IPS-NIHi7 (cell line): ENCODE data around the gene IL22RA1.

Experiments used
- DNase-seq: peaks from one replicate; pipeline ENCODE4 v3.0.0; 2012; ENCODE audit warnings: mixed read lengths; ENCODE audit errors: extremely low spot score

IL22RA1 gene

DNA sequence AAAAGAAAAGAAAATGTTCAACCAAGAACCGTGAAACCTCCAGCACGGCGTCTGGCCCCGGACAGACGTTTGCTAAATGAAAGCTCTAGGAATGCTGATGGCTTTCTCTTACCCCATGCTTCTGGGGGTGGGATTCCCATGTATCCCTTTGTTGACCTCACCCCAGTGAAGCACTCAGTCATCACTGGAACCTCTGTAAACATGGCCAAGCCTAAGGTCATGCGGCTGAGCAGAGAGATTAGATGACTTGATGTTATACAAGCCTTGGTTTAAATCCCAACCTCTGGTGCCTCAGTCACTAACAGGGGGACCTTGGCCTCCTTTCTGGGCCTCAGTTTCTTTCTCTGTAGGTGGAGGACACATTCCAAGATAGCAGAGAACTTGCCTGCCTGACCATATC lies 28.2 kb downstream of the IL22RA1 start:
- DNase-seq, result no peak

DNA sequence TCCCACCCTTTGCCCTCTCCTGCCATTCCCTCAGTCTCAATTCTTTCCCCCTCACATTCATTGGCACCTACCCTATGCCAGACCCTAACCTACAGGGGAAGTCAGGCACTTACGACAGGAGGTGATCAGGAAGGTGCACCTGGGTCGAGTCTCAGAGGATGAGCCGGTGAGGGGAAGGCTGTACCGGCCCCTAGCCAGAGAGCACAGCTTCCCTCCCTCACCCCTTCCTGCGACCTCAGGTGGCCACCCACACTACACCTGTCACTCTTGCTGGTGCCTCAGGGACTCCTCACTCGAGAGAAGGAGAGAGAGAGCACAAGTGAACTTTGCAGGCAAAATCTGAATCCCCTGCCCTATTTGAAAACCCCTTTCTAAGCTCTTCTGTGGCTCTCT lies 29.3 kb downstream of the IL22RA1 start:
- DNase-seq, result no peak

DNA sequence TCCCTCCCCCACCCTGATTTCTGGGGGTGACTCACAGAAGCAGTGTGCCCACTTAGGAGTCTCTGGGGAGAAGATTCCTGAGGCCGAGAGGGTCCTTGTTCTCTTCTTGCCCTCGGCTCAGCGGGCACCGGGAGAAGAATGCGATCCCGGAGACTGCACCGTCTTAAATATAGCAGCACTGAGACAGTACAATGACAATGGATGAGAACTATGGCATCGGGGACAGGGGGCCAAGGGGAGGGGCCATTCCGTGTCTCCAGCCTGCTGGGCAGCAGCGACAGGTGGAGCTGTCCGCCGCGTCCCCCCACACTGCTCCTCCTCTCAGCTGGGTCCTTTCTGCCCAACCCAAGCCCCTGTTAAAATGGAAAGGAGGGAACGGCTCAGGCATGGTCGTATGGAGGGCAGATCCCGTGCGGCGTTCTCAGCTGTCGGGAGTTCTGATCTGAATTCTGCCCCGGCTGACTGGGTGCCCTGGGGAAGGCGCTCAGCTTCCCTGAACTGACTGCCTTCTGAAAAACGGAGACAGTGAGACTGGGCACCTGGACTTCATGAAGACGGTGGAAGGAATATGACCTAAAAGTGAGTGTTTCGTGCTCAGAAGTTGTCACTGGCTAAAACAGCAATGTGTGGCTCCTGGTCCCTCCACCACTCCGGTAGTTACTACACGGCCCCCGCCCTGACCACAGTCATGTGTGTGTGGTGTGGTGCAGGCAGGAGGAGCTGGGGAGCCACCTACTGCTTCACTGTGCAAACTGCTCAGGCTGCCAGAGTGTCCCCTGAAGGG lies 30.8 kb downstream of the IL22RA1 start, which contains the start of gene MYOM3:
MYOM3 (minus strand) TSS at position 140 of the 784 bp plus-strand sequence. CDS start 3,499 bp downstream, outside the sequence.
- DNase-seq, result peak; percentile 76

DNA sequence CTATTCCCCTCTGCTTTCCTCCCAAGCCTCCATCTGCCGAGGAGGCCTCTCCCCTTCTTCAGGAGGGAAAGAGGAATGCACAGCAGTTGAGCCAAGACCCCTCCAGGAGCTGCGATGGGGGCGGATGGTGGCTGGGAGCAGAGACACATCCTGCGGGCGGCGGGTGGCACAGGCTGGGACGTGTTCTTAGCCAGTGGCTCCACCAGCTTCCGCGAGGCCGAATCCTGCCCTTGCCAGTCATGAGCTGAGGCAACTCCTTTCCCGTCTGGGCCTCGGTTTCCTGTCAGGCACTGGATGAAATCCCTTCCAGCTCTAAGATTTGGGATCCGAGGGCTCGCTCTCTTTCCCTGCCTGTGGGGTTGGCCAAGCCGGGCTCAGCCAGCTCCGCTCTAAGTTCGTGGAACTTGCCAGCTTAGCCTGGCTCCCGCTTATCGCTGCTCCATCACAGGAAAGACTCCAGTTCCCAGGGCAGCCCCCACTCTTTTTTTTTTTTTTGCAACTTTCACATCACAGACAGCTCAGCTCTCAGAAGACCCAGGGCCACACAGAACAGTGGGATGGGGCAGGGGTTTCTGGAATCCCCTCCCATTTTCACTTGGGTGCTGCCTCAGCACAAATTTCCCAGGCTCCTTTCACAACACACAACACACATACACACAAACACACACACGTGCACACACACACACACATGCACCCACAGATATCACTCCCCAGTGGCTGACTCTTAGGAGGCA lies 31.5 kb downstream of the IL22RA1 start:
- DNase-seq, result no peak

DNA sequence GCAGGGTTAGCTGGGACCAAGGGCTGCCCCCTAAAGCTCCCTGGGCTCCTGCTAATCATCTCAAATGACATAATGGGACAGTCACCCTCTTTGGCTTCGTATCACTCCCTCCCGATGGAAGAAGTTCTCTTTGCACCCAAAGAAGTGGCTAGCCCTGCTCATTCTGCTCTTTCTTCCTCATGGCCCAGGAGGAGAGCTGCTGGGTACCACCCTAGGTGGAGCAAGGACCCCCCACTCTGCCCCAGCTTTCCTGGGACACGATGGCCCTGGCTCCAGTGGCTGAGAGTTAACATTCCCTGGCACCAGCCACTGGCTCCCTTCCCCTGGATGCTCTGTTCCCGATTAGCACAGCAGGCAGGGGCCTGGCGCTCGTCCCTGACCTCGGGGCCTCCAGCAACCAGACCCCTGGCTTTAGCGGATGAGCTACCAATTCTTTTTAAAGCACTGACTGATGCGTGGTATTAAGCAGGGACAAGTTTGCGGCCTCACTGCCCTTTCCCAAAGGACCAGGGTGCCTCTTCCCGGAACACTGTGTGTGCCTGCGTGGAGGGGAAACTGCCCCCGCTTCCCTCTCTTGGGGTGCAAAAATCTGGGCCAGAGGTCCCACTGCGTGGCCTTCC lies 32.2 kb downstream of the IL22RA1 start:
- DNase-seq, result no peak

DNA sequence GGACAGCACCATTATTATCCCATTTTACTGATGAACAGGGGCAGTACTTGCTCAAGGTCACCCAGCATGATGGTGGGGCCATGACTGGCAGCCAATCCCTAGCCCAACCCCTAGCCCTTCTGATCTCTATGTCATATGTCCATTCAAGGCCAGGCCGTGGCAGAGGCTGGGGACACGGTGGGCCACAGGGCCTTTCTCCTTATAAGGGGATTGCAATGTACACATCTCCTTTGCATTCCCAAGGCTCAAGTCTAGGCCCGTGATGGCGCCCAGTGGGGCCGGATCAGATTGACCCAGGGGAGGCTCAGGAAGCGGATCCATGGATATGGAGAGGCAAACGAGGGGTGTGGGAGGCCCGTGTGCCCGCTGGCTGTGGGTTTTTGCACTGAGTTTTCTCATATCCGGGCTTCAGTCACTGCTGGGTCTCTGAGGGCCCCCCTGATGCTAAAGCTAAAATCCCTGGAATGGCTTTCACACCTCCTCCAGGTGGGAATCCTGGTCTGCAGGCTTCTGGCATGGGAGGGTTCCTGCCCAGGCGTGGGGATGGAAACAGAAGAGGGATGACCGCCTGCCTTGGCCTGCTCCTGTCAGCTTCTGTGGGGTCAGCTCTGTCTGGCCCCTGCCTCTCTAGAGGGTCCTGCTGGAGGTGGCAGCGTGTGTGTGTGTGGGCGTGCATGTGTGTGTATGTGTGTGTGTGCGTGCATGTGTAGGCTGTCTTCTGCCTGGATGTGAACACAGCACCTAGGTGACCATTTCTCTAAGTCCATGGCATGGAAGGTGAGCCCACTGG lies 33.1 kb downstream of the IL22RA1 start:
- no peak for DNase-seq

DNA sequence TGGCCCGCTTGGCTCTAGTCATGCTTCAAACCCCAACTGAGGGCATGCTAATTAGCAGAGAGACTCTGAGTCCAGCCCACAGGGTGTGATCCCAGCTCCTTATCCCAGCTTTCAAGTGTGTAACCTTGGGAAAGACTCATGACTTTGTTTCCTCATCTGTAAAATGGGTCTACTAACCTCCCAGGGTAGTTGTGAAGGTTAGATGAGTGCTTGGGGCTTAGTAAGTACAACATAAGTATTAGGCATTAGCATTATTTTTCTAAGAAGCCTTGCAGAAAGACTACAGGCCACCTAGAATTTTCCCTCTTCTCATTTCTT lies 33.8 kb downstream of the IL22RA1 start:
- no peak for DNase-seq

DNA sequence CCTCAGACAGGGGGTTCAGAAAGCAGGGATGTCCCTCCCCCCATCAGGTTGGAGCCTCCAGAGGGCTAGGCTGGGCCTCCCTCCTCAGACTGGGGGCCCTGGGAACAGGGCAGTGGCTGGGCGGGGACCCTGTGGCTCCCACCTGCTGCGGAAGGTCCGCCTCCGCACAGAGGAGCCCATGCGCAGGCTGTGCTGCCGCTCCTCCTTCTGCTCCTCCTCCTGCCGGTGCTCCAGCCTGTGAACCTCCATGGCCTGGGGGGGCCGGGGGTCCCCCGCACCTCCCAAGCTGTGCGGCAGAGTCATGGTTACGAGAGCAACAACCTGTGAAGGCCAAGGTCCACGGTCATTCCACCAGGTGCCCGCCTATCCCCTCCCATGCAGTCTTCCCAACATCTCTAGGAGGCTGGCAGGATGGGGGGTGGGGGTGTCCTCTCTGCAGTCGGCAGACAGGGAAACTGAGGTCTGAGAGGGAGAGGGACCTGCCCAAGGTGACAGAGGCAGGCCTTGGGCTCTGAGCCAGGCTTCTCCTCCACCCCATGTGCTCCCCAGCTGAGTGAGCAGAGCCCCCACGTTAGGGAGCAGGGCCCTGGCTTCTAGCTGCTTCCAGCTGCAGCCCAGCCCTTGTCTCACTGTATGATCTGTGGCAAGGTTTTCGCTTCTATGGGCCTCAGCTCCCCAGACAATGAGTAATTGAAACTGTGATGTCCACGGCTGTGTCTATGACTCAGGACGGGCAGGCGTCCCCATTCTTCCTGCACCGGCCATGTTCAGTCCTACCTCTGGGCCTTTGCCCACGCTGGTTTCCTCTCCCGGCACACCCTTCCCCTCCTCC lies 34.4 kb downstream of the IL22RA1 start:
- no peak for DNase-seq

DNA sequence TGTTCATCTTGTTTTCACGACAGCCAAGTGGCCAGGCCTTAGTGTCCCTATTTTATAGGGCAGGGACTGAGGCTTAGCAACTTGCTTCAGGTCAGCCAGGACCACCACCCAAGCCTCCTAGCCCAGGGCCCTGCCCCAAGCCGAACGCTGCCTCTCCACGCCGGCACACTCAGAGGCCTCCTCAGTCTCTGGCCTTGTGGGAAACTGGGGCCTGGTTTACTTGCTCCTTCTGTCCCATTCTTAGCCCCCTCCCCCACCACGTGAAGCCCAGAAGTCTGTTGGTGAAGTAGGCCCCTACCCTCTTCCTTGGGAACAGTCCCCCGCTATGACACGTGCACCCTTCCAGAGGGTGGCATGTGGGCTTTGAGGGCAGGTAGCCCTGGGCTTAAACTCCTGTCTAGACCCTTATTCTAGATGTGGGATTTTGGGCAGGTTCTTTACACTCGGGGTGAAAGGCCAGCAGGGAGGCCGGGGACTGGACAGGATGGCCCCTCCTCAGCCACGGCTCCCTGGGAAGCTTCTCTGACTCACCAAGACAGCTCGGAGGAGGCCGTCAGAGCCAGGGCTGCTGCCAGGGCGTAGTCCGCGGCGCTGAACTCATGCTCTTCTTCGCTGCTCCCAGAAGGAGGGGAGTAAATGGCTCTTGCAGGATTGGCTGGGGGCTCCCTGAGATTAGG lies 35.3 kb downstream of the IL22RA1 start:
- DNase-seq, result peak; percentile 40

DNA sequence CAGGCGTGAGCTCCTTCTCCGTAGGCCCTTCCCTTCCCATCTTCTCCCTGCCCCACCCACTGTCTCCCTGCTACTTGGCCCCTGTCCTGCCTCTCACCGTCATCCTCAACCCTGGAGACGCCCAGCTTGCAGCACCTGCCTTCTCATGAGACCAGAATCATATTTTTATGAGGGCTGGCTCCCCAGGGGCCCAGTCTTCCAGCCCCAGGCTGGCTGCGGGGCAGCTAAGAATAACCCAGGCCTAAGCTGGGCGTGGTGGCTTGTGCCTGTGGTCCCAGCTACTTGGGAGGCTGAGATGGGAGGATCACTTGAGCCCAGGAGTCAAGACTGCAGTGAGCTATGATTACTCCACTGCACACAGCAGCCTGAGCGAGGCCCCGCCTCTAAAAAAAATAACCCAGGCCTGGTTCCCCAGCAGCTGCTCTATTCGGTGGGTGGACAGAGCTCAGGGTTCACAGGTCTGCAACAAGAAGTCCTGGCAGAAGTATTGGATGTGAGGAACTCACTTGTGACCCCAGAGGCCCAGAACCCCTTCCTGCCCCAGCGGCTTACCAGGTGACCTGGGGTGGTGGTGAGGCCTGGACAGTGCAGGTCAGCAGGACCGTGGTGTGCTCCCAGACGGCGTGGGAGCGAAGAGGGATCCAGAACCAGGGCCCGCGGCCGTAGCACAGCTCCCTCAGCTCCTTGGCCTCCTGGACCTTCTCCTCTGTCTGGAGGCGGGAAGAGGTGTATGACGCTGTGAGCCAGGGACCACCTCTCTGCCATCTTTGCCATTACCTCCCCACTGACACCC lies 37.4 kb downstream of the IL22RA1 start:
- DNase-seq, result no peak

DNA sequence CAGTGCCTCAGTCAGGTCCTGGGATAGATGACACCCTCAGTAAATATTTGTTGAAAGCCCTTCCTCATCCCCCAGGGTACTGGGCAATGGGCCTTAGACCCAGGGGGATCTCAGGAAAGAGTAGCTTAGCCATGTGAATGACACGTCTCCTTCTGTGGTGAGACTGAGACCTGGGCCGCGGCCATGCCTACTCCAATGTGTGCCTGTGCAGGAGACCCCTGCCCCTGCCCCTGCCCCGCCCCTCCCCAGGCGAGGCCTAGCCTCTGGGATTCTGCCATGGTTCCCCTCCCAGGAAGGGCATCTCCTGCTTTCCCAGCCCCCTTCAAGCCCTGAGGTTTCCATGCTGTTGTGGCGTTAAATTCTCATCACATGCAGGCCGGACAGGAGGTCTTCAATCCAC lies 38.1 kb downstream of the IL22RA1 start:
- no peak for DNase-seq

DNA sequence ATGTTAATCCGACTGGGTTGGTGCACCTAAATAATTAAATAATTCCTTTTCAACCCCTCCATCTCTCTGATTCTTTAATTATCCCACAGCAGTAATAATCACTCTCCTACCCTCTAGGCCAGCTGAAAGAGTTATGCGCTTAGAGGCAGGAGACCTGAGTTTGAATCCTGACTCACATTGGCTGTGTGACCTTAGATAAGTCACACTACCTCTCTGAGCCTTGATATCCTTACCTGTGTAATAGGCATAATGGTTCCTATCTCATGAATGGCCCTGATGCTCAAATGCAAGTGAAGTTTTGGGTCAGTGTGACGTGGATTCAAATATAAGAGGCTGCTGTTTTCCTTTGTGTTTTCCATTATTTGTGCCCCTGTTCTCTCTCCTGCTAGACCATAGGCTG lies 39.1 kb downstream of the IL22RA1 start:
- no peak for DNase-seq

DNA sequence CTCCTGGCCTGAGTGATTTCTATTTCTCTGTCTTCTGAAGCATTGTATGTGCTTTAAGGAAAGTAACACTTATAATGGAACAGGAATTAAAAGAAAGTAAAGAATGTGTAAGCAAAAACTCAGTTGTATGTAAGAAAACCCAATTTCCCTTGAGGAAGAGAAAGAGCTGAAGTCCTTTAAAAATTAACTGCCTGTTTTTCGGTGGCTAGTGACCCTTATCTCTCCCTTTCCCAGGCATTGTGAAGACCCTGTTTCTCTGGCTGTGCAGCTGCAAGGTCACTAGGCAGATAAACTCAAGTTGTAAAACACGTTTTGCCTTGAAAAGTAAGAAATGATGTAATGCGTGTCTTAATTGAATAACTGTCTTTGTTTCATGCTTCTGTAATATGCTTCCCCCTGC lies 39.5 kb downstream of the IL22RA1 start:
- no peak for DNase-seq

DNA sequence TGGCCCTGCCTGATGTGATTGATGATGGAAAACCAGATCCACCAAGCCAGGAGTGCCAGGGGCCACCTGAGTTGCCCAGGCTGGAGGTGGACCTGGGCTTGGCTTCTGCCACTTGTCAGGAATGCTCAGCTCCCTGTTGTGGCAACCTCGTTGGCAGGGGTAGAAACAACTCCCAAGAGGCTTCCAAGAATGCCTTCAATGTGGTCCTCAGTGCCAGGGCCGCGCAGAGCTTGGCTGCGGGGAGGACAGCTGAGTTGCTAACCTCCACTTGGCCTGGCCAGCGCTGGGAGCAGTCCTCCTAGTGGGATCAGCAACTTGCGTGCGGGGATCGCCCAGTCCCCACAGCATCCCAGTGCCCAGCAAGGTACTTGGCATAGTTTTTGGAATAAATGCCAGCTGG lies 40.0 kb downstream of the IL22RA1 start:
- no peak for DNase-seq

DNA sequence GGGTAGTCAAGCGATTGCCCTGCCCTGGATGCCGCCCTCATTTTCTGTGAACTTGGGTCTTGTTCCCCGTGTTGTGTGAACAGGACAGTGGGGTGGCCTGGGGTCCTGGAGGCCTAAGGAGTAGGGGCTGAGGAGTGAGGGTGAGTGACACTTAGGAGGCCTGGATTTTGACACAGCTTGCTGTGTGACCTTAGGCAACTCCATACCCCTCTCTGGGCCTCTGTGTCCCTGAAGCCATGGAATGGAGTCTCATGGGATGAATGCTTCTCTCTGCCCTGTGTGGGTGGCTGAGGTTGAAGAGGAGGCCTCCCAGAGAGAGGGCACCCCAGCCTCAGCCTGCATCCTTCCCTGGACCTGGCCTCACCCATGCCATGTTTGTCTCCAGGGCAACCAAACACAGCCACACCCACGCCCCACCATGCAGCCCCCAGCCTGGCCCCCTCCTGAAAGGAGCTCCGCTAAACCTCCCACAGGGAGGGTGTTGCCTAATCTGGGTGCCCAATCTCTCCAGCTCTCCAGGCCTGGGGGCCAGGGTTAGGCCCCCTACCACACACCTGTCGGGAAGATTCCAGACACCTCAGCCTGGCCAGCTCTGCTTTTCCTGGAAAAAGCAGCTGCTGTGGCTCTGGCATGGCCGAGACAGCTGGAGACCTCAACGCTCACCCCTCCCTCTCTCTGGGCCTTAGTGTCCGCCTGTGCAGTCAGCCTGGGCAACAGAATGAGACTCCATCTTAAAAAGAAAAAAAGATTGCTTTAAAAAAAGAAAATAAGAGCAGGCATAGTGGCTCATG lies 40.9 kb downstream of the IL22RA1 start:
- DNase-seq, result no peak

DNA sequence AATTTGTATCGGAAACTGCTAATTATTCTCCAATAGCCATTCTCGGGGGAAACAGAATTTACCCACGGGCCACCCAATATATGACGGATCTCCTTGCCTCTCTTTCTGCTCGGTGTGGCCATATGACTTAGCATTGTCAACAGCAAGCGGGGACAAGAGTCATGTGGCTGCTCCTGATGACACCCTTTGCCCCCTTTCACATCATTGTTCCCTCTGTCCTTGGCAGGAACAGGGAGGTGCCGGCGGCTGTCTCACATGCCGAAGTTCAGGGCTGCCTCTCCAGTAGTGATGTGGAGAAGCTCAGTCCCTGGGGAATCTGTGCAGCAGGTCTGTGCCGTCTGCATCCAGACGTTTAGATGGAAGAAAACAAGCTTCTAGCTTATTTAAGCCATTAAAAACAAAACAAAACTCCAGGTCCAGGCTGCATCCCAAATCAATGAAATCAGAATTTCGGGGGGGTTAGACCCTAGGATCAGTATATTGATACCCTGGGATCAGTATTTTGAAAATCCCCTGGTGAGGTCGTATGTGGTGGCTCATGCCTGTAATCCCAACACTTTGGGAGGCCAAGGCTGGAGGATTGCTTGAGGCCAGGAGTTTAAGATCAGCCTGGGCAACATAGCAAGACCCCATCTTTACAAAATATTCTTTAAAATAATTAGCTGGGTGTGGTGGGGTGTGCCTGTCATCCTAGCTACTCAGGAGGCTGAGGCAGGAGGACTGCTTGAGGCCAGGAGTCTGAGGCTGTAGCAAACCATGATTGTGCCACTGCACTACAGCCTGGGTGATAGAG lies 41.8 kb downstream of the IL22RA1 start:
- no peak for DNase-seq

DNA sequence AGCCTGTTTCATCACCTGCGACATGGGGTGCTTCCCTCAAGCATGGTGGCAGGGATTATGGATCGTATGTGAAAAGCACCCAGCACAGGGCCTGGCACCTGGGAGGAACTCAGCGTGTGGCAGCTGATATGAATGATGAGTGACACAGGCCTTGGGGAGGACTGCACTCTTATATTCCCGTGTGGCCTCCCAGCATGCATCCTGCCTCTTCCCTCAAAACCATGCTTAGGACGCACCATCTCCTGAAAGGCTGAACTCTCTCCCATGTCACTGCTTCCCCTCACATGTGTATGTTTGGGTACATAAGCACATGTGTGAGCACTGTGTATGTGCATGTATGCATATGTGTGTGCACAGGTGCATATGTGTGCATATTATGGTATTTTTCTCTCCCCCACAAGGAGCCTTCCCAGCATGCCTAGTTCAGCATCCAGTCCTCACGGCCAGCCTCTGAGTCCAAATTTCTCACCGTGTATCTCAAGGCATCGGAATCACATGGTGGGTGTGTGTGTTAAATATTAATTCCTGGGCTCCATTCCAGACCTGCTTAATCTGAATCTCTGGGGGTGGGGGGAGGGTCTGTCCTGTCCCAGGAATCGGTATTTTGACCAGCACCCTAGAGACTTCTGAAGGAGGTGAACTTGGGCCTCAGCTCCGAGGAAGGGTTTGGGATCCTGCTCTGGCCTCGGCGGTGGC lies 43.8 kb downstream of the IL22RA1 start:
- DNase-seq, result no peak

DNA sequence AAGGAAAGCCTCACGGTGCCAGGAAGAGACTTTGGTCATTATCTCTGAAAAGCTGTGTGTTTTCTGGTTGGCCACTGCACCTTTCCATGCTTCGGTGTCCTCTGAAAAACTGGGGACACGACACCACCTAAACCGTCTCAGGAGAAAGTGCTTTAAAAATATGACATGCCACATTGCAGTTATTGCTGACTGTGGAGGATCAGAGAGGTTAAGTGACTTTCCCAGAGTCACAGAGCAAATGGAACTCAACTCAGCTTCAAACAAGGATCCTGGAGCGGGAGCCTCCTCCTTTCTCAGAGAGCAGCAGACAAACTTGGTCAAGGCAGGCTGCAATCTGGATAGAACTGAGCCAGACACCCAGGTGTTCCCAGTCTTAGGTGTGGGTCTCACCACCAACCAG lies 44.8 kb downstream of the IL22RA1 start:
- no peak for DNase-seq
